K562 treated with DMSO at 1 percent for 48 hours (cell line): ENCODE data around the gene RBM5. TPM values are rescaled to one million over a fixed set of nuclear protein-coding genes. Genes with fewer than 3 reads are reported as not detected.

ENCODE experiments used
- total RNA-seq: library from RNA; unstranded; fragments of 300-600 nt; gene quantifications from 2 replicates; pipeline ENCODE4 v1.2.3, GENCODE V29; 2022; ENCODE audit warnings: low replicate concordance; ENCODE audit errors: extremely low read depth

The RBM5 gene
- total RNA-seq = not detected in 2 replicates

DNA sequence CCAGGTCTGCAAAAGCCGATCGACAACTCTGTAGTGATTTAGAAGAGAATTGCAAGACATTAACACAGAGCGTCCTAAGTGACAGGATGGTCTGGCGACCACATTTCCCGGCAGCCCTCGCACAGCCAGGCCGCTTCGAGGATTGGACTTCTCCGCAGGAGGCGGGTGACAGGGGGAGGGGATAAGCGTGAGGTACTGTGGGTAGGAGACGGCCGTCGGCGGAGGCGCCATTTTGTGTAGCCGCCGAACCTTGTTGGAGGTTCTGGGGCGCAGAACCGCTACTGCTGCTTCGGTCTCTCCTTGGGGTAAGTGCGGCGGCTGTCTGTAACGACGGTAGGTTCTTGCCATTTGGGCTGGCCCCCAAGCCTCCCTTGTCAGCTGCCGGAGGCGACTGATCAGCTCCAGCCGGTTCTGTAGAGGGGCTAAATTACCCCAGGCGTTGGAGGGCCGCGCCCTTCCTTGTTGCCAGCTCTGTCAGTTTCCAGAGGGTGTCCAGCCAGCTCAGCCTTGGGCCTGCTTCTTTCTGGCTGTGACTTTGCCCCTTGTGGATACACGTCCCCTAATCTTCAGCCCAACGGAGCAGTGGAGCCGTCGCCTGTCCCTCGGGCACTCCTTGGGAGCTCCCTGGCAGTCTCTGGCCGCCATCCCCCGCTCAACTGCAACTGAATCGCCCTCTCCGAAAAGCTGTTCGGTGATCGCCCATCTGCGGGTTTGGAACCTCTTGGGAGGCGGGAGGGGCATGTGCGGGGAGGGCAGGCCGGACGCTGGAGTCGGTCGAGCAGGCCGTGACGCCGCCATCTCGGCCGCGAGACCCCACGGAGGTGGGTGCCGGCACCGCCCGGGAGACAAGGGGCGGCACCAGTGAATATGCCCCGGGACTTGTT is at the start of gene RBM5:
RBM5 (plus strand) TSS at position 195 of the 884 bp plus-strand sequence. CDS start 1,516 bp downstream, outside the sequence.

DNA sequence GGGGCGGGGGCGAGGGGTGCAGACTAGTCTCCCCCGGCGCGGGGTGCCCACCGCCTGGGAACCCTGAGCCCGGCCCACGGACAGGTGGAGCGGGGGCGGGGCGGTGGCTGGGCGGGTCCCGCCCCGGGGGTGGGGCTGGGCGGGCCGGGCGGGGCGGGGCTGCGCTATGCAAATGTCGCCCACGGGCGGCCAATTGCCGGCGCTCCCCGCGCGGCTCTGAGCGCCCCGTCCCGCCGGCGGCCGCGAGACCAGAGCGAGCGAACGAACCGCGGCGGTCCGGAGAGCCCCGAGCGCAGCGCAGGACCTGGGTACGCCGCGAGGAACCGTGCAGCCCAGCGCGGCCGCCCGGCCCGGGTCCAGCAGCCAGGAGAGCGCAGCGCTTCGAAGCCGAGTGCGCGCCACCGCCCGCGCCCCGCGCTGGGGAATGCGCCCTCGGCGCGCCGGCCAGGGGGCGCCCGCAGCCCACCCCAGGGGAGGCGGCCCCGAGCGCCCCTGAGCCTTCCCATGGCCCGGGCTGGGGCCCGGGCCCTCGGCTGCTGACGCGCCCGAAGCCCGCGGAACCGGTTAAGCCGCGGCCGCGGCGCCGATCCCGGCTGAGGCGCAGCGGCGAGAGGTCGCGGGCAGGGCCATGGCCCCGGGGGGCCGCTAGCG is 66.2 kb downstream of the RBM5 start, which contains the start of gene SEMA3F:
SEMA3F (plus strand) TSS at position 485 of the 651 bp plus-strand sequence. CDS start 4,299 bp downstream, outside the sequence.

Other genes starting within 250 kb of the RBM5 start
- not detected in 2 replicates for gene TRAIP, start 232.4 kb upstream of the RBM5 start, total RNA-seq
- gene CAMKV, start 219.0 kb upstream of the RBM5 start, total RNA-seq = not detected in 2 replicates
- not detected in 2 replicates for gene MST1R, start 185.0 kb upstream of the RBM5 start, total RNA-seq
- gene MON1A, start 159.1 kb upstream of the RBM5 start, total RNA-seq = not detected in 2 replicates
- gene RBM6, start 148.8 kb upstream of the RBM5 start, total RNA-seq = not detected in 2 replicates
- gene SEMA3F, start 66.4 kb downstream of the RBM5 start, total RNA-seq = not detected in 2 replicates
- not detected in 2 replicates for gene GNAT1, start 102.7 kb downstream of the RBM5 start, total RNA-seq
- not detected in 2 replicates for gene SLC38A3, start 116.4 kb downstream of the RBM5 start, total RNA-seq
- not detected in 2 replicates for gene GNAI2, start 147.3 kb downstream of the RBM5 start, total RNA-seq
- gene SEMA3B, start 180.2 kb downstream of the RBM5 start, total RNA-seq = not detected in 2 replicates
- gene LSMEM2, start 190.2 kb downstream of the RBM5 start, total RNA-seq = not detected in 2 replicates
- not detected in 2 replicates for gene IFRD2, start 203.5 kb downstream of the RBM5 start, total RNA-seq
- not detected in 2 replicates for gene HYAL3, start 210.5 kb downstream of the RBM5 start, total RNA-seq
- not detected in 2 replicates for gene NAA80, start 210.5 kb downstream of the RBM5 start, total RNA-seq
- not detected in 2 replicates for gene HYAL1, start 214.7 kb downstream of the RBM5 start, total RNA-seq
- gene HYAL2, start 233.8 kb downstream of the RBM5 start, total RNA-seq = not detected in 2 replicates
- not detected in 2 replicates for gene TUSC2, start 239.3 kb downstream of the RBM5 start, total RNA-seq